ENCODE data around the gene MAD1L1. TPM values are rescaled to one million over a fixed set of nuclear protein-coding genes. Genes with fewer than 3 reads are reported as not detected.

MAD1L1 gene
- polyA plus RNA-seq, 1 experiment = 32.0 TPM

DNA sequence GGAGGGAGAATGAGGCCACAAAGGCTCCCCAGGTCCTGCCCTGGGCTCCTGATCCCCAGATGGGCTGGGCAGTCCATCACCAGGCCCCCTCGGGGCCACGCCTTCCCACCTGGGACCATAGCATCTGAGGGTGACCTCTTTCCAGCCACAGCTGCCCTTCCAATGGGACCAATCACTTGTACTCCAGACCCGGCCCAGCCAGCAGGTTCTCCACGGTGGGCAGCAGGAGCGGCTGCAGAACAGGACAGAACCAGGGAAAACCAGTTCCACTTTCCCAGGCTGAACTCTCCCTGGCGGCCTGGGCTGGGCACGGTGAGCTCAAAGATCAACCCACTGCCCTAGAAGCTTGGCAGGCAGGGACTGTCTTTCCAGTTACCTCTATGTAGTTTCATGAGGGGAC, 257.6 kb downstream of the MAD1L1 start:
- peaks cover 3% of the 10 kb centered on the region for H3K36me3 ChIP-seq (ENCODE audit: control insufficient read depth, insufficient read depth, low read length)
- ChIA-PET CTCF (no interaction called here), POLR2A (no interaction called here)
- TF ChIP-seq, protein P1, sequence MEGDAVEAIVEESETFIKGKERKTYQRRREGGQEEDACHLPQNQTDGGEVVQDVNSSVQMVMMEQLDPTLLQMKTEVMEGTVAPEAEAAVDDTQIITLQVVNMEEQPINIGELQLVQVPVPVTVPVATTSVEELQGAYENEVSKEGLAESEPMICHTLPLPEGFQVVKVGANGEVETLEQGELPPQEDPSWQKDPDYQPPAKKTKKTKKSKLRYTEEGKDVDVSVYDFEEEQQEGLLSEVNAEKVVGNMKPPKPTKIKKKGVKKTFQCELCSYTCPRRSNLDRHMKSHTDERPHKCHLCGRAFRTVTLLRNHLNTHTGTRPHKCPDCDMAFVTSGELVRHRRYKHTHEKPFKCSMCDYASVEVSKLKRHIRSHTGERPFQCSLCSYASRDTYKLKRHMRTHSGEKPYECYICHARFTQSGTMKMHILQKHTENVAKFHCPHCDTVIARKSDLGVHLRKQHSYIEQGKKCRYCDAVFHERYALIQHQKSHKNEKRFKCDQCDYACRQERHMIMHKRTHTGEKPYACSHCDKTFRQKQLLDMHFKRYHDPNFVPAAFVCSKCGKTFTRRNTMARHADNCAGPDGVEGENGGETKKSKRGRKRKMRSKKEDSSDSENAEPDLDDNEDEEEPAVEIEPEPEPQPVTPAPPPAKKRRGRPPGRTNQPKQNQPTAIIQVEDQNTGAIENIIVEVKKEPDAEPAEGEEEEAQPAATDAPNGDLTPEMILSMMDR (IDR thresholded peaks at IDR 0.05; ENCODE audit: insufficient read depth, low read depth, low read length) = no peak
- no peak overlapping the region for H3K4me3 ChIP-seq (ENCODE audit: low read depth, low read length)
- H3K27me3 ChIP-seq (ENCODE audit: control insufficient read depth, insufficient read depth, low read length) = no peaks in the 10 kb centered on the region
- no peak for DNase-seq (ENCODE audit: low read depth)

GRCh38 chr7:1974290-1975101, 258.2 kb downstream of the MAD1L1 start:
- Histone ChIP-seq H3K36me3 (ENCODE audit: control insufficient read depth, insufficient read depth, low read length) (peaks cover 3% of the 10 kb centered on the region), H3K4me3 (ENCODE audit: low read depth, low read length) (no peak overlapping the region), H3K27me3 (ENCODE audit: control insufficient read depth, insufficient read depth, low read length) (no peaks in the 10 kb centered on the region)
- ChIA-PET CTCF (no interaction called here), POLR2A (no interaction called here)
- TF ChIP-seq, protein P1 (IDR thresholded peaks at IDR 0.05; ENCODE audit: insufficient read depth, low read depth, low read length) = no peak
- no peak for DNase-seq (ENCODE audit: low read depth)

DNA sequence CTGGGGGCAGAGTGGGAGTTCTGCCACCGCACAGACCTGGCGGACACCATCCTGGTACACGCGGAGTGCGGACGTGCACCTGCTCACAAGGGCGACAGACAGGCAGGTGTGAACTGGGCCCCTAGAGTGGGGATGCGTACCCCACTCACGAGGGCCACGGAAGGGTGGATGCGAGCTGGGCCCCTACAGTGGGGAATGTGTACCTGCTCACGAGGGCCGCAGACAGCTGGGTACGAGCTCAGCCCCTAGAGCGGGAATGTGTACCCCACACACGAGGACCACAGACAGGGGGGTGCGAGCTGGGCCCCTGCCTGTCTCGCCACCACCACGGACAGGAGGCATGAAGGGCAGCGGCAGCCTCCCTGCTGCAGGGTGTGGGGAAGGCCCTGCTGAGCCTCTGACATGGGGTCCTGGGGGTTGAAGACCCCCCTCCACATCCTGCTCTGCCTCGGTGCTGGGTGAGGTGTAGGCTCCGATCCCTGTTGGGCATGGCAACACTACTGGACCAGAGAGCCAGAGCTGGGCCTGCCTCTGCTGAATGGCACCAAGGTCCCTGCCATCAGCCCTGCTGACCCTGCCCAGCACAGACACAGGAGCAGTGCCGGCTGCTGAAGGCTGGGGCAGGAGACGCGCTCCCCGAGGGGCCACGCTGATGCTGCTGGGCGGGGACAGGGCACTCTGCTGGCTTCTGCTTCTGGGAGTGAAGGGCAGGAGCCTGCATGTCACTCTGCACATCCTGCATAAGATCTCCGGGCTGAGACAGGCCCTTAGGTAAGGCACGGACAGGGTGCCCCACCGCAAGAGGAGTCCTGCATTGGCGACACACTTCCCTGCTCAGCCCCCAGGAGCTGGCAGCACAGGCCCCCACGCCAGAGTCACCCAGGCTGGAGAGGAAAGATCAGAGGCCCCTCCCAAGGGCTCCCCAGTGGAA, 259.2 kb downstream of the MAD1L1 start:
- Histone ChIP-seq H3K27me3 (ENCODE audit: control insufficient read depth, insufficient read depth, low read length) (no peaks in the 10 kb centered on the region), H3K4me3 (ENCODE audit: low read depth, low read length) (no peak overlapping the region), H3K36me3 (ENCODE audit: control insufficient read depth, insufficient read depth, low read length) (peaks cover 3% of the 10 kb centered on the region)
- ChIA-PET POLR2A (no interaction called here), CTCF (no interaction called here)
- no peak for DNase-seq (ENCODE audit: low read depth)
- TF ChIP-seq, protein P1 (IDR thresholded peaks at IDR 0.05; ENCODE audit: insufficient read depth, low read depth, low read length) = no peak

DNA sequence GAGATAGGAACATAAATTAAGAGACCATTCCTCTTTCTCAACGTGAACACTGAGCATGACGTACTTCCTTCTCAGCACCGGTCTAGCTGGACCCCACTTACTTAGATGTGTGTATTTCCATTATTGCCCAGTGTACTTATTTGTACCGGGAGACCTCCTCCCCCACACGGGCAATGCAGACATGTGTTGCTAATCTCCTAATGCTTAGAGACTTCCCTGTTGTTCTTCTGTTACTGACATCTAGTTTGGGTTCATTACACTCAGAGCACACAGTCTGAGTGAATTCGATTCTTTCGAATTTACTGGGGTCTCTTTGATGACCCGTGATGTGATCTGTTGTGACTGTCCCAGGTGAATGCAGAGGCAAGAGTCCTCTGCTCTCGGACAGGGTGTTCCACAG, 260.0 kb downstream of the MAD1L1 start:
- POLR2A ChIA-PET = no interaction called here

More for the DNA sequence above, 260.0 kb downstream of the MAD1L1 start:
- H3K36me3 ChIP-seq (ENCODE audit: control insufficient read depth, insufficient read depth, low read length) = peaks cover 3% of the 10 kb centered on the region
- TF ChIP-seq, protein P1 (IDR thresholded peaks at IDR 0.05; ENCODE audit: insufficient read depth, low read depth, low read length) = no peak
- H3K4me3 ChIP-seq (ENCODE audit: low read depth, low read length) = no peak overlapping the region
- CTCF ChIA-PET = no interaction called here
- no peak for DNase-seq (ENCODE audit: low read depth)
- H3K27me3 ChIP-seq (ENCODE audit: control insufficient read depth, insufficient read depth, low read length) = no peaks in the 10 kb centered on the region
